AG04450 (cell line): Measurements from ENCODE around the gene FCAMR. TPM values are rescaled to one million over a fixed set of nuclear protein-coding genes. Genes with fewer than 3 reads are reported as not detected.

ENCODE experiments used
- CTCF ChIA-PET: fragments of 300-600, 350-600 bp; formaldehyde crosslinking; extraction: SDS; loops from one replicate; lab custom pipeline; 2022; ENCODE audit warnings: antibody characterized with exemption, inconsistent platforms; lab: Charles Lee
- POLR2A ChIA-PET: fragments of 350-600 bp; formaldehyde crosslinking; extraction: SDS; loops from one replicate; lab custom pipeline; 2021; ENCODE audit warnings: antibody characterized with exemption, inconsistent platforms; lab: Yijun Ruan, JAX
- DNase-seq: peaks from one replicate; pipeline ENCODE4 v3.0.0-alpha.2; 2011; ENCODE audit warnings: low read depth, low spot score
- H3K27ac ChIP-seq: one replicate; pipeline ENCODE4 v1.5.1; 2012; ENCODE audit warnings: low read depth, low read length, control low read depth
- H3K27me3 ChIP-seq: one replicate; pipeline ENCODE4 v1.6.0; 2012; ENCODE audit warnings: low read length; ENCODE audit not compliant: control insufficient read depth, insufficient read depth
- H3K4me3 ChIP-seq: 2 replicates; pipeline ENCODE4 v1.5.1; 2011; ENCODE audit warnings: mild to moderate bottlenecking, low read depth, low read length, control low read depth
- H3K9me3 ChIP-seq: 2 replicates; pipeline ENCODE4 v1.5.1; 2012; ENCODE audit warnings: low read length; ENCODE audit not compliant: control insufficient read depth, insufficient read depth
- CTCF ChIP-seq: IDR thresholded peaks from 2 replicates; pipeline ENCODE4 v1.5.1; 2011; ENCODE audit warnings: low read depth, low read length, control low read depth, inconsistent platforms
- polyA plus RNA-seq: library from polyadenylated mRNA; depleted of rRNA; stranded (reverse); fragments of >200 nt; gene quantifications from 2 replicates; pipeline ENCODE4 v1.2.3, GENCODE V29; 2011

Gene FCAMR
- polyA plus RNA-seq, 1 experiment: not detected

- TF ChIP-seq CTCF: no peak
- POLR2A ChIA-PET: no interaction called here
- Histone ChIP-seq H3K9me3 (peaks cover 2% of the 10 kb centered on the region; the same call in 1 of the 2 replicates), H3K4me3 (no peak overlapping the region), H3K27ac (no peak overlapping the region), H3K27me3 (no peaks in the 10 kb centered on the region)
- CTCF ChIA-PET: interaction anchor here (1.5 to 2.1 kb wide), 2 partner anchors 10 to 189 kb away, joined by 7 to 11 read pairs; no protein-coding TSS in a partner anchor
- no peak for DNase-seq
Observed at GRCh38 chr1:206923009-206923960, 47.0 kb downstream of the FCAMR start.

GRCh38 chr1:206922524-206922923 is 47.7 kb downstream of the FCAMR start:
- POLR2A ChIA-PET: no interaction called here
- CTCF ChIA-PET: interaction anchor here (0.9 to 2.1 kb wide), 4 partner anchors 10 to 188 kb away, joined by 3 to 11 read pairs (median 6); no protein-coding TSS in a partner anchor
- peaks cover 2% of the 10 kb centered on the region for H3K27me3 ChIP-seq
- no peak overlapping the region for H3K27ac ChIP-seq
- peaks cover 2% of the 10 kb centered on the region; the same call in 1 of the 2 replicates for H3K9me3 ChIP-seq
- DNase-seq: no peak
- no peak overlapping the region for H3K4me3 ChIP-seq
- no peak for TF ChIP-seq CTCF

GRCh38 chr1:206921772-206922265 is 48.4 kb downstream of the FCAMR start, which contains the start of gene FCMR:
FCMR (minus strand) TSS chr1:206921941; CDS start chr1:206921854, 87 bp downstream.
- CTCF ChIA-PET: interaction anchor here (0.9 to 2.1 kb wide), 7 partner anchors 9 to 187 kb away, joined by 3 to 11 read pairs (median 5); no protein-coding TSS in a partner anchor

GRCh38 chr1:206918076-206918475 is 52.2 kb downstream of the FCAMR start:
- Histone ChIP-seq H3K27ac (no peak overlapping the region), H3K27me3 (peaks cover 16% of the 10 kb centered on the region), H3K9me3 (no peaks in the 10 kb centered on the region), H3K4me3 (no peak overlapping the region)
- no peak for TF ChIP-seq CTCF
- POLR2A ChIA-PET: no interaction called here
- no peak for DNase-seq
- CTCF ChIA-PET: interaction anchor here (1.4 to 5.0 kb wide), 3 partner anchors 64 to 192 kb away, joined by 3 to 24 read pairs (median 8); no protein-coding TSS in a partner anchor

More at GRCh38 chr1:206921772-206922265, 48.4 kb downstream of the FCAMR start, which contains the start of gene FCMR:
- Histone ChIP-seq H3K27me3 (peaks cover 2% of the 10 kb centered on the region), H3K4me3 (no peak within 1 kb of the TSS), H3K9me3 (peaks cover 2% of the 10 kb centered on the region; the same call in 1 of the 2 replicates), H3K27ac (no peak within 1 kb of the TSS)
- no peak for TF ChIP-seq CTCF
- POLR2A ChIA-PET: no interaction called here
- DNase-seq: no peak
